Measurements from ENCODE around the gene SOHLH2.

The SOHLH2 gene

DNA sequence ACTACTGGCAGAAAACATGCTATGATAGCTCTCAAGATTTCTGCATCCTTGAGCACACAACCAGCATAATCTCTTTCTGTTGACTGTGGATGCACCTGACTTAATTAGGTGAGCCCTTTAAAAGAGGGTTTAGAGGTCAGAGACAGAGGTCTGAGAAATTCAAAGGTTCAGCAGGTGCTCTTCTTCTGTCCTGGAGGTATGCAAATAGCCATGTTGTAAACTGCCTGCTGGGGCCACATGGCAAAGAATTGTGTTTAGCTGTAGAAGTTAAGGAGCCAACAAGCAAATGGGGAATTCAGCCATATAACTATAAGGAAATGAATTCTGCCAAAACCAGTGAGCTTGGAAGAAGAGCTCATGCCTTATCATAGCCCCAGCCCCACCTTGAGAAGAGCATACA is 71.6 kb downstream of the SOHLH2 start:
- no peak for DNase-seq (ENCODE audit: low read depth)
- no peak overlapping the region for H3K4me3 ChIP-seq (ENCODE audit: low read length)

DNA sequence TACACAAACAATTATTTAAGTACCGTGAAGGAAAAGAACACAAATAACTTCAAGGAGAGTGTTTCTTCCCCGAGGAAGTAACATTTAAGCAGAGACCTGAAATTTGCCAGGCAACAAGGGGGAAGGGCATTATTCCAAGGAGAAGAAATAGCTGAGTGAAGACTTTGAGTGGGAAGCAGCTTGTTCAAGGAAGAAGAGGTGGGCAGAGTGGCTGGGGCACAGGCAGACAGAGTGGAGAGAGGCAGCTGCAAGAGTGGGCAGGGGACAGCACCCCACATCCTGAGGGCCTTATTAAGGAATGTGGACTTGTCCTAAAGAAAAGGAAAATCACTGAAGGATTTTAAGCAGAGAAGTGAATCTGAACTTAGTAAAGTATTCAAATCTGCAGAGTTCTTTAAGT is 78.5 kb downstream of the SOHLH2 start:
- H3K4me3 ChIP-seq (ENCODE audit: low read length), result no peak overlapping the region
- no peak for DNase-seq (ENCODE audit: low read depth)
- TF ChIP-seq, protein P1, sequence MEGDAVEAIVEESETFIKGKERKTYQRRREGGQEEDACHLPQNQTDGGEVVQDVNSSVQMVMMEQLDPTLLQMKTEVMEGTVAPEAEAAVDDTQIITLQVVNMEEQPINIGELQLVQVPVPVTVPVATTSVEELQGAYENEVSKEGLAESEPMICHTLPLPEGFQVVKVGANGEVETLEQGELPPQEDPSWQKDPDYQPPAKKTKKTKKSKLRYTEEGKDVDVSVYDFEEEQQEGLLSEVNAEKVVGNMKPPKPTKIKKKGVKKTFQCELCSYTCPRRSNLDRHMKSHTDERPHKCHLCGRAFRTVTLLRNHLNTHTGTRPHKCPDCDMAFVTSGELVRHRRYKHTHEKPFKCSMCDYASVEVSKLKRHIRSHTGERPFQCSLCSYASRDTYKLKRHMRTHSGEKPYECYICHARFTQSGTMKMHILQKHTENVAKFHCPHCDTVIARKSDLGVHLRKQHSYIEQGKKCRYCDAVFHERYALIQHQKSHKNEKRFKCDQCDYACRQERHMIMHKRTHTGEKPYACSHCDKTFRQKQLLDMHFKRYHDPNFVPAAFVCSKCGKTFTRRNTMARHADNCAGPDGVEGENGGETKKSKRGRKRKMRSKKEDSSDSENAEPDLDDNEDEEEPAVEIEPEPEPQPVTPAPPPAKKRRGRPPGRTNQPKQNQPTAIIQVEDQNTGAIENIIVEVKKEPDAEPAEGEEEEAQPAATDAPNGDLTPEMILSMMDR (IDR thresholded peaks at IDR 0.05; ENCODE audit: insufficient read depth, low read depth, low read length, missing control alignments), result no peak

More for the DNA sequence above, 71.6 kb downstream of the SOHLH2 start:
- TF ChIP-seq, protein P1 (IDR thresholded peaks at IDR 0.05; ENCODE audit: insufficient read depth, low read depth, low read length, missing control alignments), result no peak

- H3K4me3 ChIP-seq (ENCODE audit: low read length), result no peak overlapping the region
- TF ChIP-seq, protein P1 (IDR thresholded peaks at IDR 0.05; ENCODE audit: insufficient read depth, low read depth, low read length, missing control alignments), result no peak
Measured at GRCh38 chr13:36134632-36135031, 79.7 kb downstream of the SOHLH2 start.

GRCh38 chr13:36133950-36134626 is 80.3 kb downstream of the SOHLH2 start:
- H3K4me3 ChIP-seq (ENCODE audit: low read length), result no peak overlapping the region
- TF ChIP-seq, protein P1 (IDR thresholded peaks at IDR 0.05; ENCODE audit: insufficient read depth, low read depth, low read length, missing control alignments), result no peak
- DNase-seq (ENCODE audit: low read depth), result no peak

More at GRCh38 chr13:36134632-36135031, 79.7 kb downstream of the SOHLH2 start:
- DNase-seq (ENCODE audit: low read depth), result no peak

DNA sequence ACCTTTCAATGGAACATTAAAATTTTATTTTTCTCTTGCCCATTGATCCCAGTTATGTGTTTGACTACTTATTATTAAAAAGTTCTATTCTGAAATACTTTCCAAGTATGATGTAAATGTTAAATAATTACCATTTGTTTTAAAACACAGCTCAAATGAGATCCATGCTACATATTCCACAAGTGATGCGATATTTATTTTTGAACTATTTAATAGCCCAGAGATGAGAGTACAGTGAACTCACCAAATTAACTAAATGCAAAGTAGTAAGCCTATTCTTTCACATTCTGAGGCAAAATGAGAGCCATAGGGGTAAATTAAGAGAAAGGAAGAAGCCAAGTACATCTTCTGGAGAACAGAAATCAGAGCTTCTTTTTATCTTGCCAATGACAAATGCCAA is 82.0 kb downstream of the SOHLH2 start:
- DNase-seq (ENCODE audit: low read depth), result no peak

DNA sequence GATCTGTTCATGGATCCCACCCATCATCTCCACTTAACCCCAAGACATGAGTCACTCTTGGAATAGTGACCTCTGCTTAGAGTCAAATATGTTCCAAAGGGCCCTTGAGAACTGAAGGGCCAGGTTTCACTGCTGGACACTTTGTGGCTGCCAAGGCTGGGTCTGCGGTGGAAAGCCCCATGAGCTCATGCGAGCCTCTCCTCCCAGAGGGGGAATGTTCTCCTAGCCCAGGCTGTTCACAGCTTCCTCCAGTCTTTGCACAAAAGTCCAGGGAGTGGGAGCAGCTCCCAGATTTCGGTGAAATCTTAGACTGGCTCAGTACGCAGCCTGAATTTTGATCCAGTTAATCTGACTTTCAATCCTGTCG is 82.4 kb downstream of the SOHLH2 start:
- no peak overlapping the region for H3K4me3 ChIP-seq (ENCODE audit: low read length)
- DNase-seq (ENCODE audit: low read depth), result no peak
- TF ChIP-seq, protein P1 (IDR thresholded peaks at IDR 0.05; ENCODE audit: insufficient read depth, low read depth, low read length, missing control alignments), result no peak

More for the DNA sequence above, 82.0 kb downstream of the SOHLH2 start:
- H3K4me3 ChIP-seq (ENCODE audit: low read length), result no peak overlapping the region
- TF ChIP-seq, protein P1 (IDR thresholded peaks at IDR 0.05; ENCODE audit: insufficient read depth, low read depth, low read length, missing control alignments), result no peak
